Hepatocyte (in vitro differentiated cells): Measurements from ENCODE around the gene CENPU. TPM values are rescaled to one million over a fixed set of nuclear protein-coding genes. Genes with fewer than 3 reads are reported as not detected.

ENCODE experiments used
- DNase-seq: peaks from one replicate; pipeline ENCODE4 v3.0.0-alpha.2; 2016; ENCODE audit warnings: low spot score
- H2AFZ ChIP-seq: fragments of 200-600 bp; sonication (generic); 2 replicates; pipeline ENCODE4 v1.6.0; 2016; ENCODE audit warnings: antibody characterized with exemption, mild to moderate bottlenecking
- H3K27ac ChIP-seq: fragments of 200-600 bp; sonication (generic); 2 replicates; pipeline ENCODE4 v1.5.1; 2016; ENCODE audit warnings: mild to moderate bottlenecking
- H3K27me3 ChIP-seq: fragments of 200-600 bp; sonication (generic); 2 replicates; pipeline ENCODE4 v1.6.1; 2016
- H3K36me3 ChIP-seq: fragments of 200-600 bp; sonication (generic); replicated peaks from 2 replicates; pipeline ENCODE4 v1.5.1; 2016; ENCODE audit warnings: low read depth; ENCODE audit not compliant: insufficient read depth
- H3K4me1 ChIP-seq: fragments of 200-600 bp; sonication (generic); 2 replicates; pipeline ENCODE4 v1.5.1; 2016; ENCODE audit warnings: mild to moderate bottlenecking, moderate library complexity; ENCODE audit not compliant: insufficient read depth
- H3K4me2 ChIP-seq: fragments of 200-600 bp; sonication (generic); 2 replicates; pipeline ENCODE4 v1.6.0; 2016
- H3K4me3 ChIP-seq: fragments of 200-600 bp; sonication (generic); 2 replicates; pipeline ENCODE4 v1.5.1; 2016; ENCODE audit warnings: mild to moderate bottlenecking
- H3K79me2 ChIP-seq: fragments of 200-600 bp; sonication (generic); 2 replicates; pipeline ENCODE4 v1.6.0; 2017; ENCODE audit warnings: mild to moderate bottlenecking
- H3K9me2 ChIP-seq: fragments of 200-600 bp; sonication (generic); replicated peaks from 2 replicates; pipeline ENCODE4 v1.6.0; 2017; ENCODE audit warnings: mild to moderate bottlenecking; ENCODE audit not compliant: insufficient read depth
- H3K9me3 ChIP-seq: fragments of 200-600 bp; sonication (generic); 2 replicates; pipeline ENCODE4 v1.5.1; 2016; ENCODE audit warnings: low read depth, mild to moderate bottlenecking
- H4K20me1 ChIP-seq: fragments of 200-600 bp; sonication (generic); 2 replicates; pipeline ENCODE4 v1.6.0; 2016; ENCODE audit warnings: mild to moderate bottlenecking; ENCODE audit not compliant: insufficient read depth, poor library complexity, severe bottlenecking
- EZH2 ChIP-seq: fragments of 200-600 bp; sonication (generic); IDR thresholded peaks from 2 replicates; pipeline ENCODE4 v1.6.1; 2016; ENCODE audit warnings: antibody characterized with exemption, mild to moderate bottlenecking, borderline replicate concordance
- EZH2phosphoT487 ChIP-seq: fragments of 200-600 bp; sonication (generic); IDR thresholded peaks from one replicate; pipeline ENCODE4 v1.6.1; 2018; ENCODE audit warnings: antibody characterized with exemption, mild to moderate bottlenecking, low read depth, moderate library complexity; ENCODE audit not compliant: unreplicated experiment, severe bottlenecking
- WGBS: methylation state at CpG from one replicate; pipeline ENCODE4 v1.1.6; 2016; ENCODE audit warnings: low lambda C conversion rate; ENCODE audit errors: missing lambda C conversion rate; 5-methylcytosine and 5-hydroxymethylcytosine counted together
- polyA plus RNA-seq: library from polyadenylated mRNA; unstranded; fragments of >200 nt; fragmentation: Nextera tagmentation; extraction: Ambion mirVana; gene quantifications from 2 replicates; pipeline ENCODE4 v1.2.1, GENCODE V29; 2016
- total RNA-seq: library from RNA; depleted of rRNA; stranded (reverse); fragments of >200 nt; gene quantifications from 2 replicates; pipeline ENCODE4 v1.2.3, GENCODE V29; 2014
- TF ChIP-seq, protein P1 (sequence below): fragments of 200-600 bp; sonication (generic); IDR thresholded peaks from 2 replicates; pipeline ENCODE4 v1.5.1; 2016; ENCODE audit warnings: antibody characterized with exemption, mild to moderate bottlenecking; ENCODE audit not compliant: poor library complexity

The CENPU gene
- total and polyA plus RNA-seq, 2 experiments from 2014 or later = 7.8 to 10.0 TPM

DNA sequence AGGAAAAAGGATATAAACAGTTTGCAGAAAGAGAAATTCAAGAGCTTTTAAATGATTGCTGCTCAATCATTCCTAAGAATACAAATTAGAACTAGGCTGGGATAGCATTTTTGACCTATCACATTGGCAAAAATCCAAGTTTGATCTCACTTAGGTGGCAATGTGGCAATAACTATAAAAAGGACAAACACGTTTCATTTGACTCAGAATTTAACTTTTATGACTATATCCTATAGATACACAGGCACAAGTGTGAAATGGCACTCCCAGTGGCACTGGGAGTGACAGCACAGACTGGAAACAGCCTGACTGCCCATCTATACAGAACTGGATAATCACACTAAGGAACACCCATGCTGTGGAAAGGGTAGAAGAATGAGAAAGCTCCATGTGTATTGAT lies 11.1 kb downstream of the CENPU start:
- Histone ChIP-seq H3K27ac (no peak overlapping the region), H2AFZ (no peak overlapping the region), H3K4me1 (no peaks in the 10 kb centered on the region), H3K9me2 (no peaks in the 10 kb centered on the region), H3K79me2 (no peaks in the 10 kb centered on the region), H3K4me3 (no peak overlapping the region), H3K36me3 (no peaks in the 10 kb centered on the region), H3K9me3 (no peaks in the 10 kb centered on the region), H3K27me3 (no peaks in the 10 kb centered on the region), H3K4me2 (no peak overlapping the region), H4K20me1 (no peaks in the 10 kb centered on the region)
- no peak for DNase-seq
- 89% methylated on average over 1 of the region's 1 CpG for WGBS
- TF ChIP-seq EZH2 = no peak
- no peak for TF ChIP-seq EZH2phosphoT487

DNA sequence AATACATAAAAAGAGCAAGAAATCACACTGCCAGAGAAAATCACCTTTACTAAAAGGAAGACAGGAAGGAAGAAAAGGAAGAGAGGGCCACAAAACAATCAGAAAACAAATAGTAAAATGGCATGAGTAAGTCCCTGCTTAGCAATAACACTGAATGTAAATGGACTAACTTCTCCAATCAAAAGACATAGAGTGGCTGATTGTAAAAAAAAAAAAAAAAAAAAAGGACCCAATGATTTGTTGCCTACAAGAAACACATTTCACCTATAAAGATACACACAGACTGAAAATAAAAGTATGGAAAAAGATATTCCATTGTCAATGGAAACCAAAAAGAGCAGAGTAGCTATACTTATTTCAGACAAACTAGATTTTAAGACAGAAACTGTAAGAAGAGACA lies 12.6 kb downstream of the CENPU start:
- no peaks in the 10 kb centered on the region for H3K36me3 ChIP-seq

DNA sequence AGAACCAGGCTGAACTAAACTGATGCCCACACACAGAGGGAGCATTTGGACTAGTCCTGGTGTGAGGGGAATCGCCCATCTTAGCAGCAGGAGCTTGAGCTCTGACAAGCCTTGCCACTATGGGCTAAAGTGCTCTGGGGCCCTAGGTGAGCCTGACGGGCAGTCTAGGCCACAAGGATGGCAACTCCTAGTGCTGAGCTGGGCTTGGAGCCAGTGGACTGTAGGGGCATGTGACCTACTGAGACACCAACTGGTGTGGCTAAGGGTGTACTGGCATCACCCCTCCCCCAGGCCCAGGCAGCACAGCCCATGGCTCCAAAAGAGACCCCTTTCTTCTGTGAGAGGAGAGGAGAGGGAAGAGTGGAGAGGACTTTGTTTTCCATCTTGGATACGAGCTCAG lies 14.5 kb downstream of the CENPU start:
- H3K4me1 ChIP-seq = no peaks in the 10 kb centered on the region
- no peaks in the 10 kb centered on the region for H3K27me3 ChIP-seq
- no peaks in the 10 kb centered on the region for H4K20me1 ChIP-seq
- H3K4me3 ChIP-seq = no peak overlapping the region
- no peak overlapping the region for H3K27ac ChIP-seq
- H3K9me2 ChIP-seq = no peaks in the 10 kb centered on the region
- TF ChIP-seq EZH2phosphoT487 (no peak), EZH2 (no peak)
- TF ChIP-seq, protein P1, sequence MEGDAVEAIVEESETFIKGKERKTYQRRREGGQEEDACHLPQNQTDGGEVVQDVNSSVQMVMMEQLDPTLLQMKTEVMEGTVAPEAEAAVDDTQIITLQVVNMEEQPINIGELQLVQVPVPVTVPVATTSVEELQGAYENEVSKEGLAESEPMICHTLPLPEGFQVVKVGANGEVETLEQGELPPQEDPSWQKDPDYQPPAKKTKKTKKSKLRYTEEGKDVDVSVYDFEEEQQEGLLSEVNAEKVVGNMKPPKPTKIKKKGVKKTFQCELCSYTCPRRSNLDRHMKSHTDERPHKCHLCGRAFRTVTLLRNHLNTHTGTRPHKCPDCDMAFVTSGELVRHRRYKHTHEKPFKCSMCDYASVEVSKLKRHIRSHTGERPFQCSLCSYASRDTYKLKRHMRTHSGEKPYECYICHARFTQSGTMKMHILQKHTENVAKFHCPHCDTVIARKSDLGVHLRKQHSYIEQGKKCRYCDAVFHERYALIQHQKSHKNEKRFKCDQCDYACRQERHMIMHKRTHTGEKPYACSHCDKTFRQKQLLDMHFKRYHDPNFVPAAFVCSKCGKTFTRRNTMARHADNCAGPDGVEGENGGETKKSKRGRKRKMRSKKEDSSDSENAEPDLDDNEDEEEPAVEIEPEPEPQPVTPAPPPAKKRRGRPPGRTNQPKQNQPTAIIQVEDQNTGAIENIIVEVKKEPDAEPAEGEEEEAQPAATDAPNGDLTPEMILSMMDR = no peak
- H3K4me2 ChIP-seq = no peak overlapping the region
- 96% methylated on average over 3 of the region's 3 CpGs for WGBS
- H3K9me3 ChIP-seq = no peaks in the 10 kb centered on the region
- no peak overlapping the region for H2AFZ ChIP-seq
- no peaks in the 10 kb centered on the region for H3K36me3 ChIP-seq
- no peaks in the 10 kb centered on the region for H3K79me2 ChIP-seq
- no peak for DNase-seq

More for the DNA sequence above, 12.6 kb downstream of the CENPU start:
- no peak overlapping the region for H3K27ac ChIP-seq
- H3K4me1 ChIP-seq = no peaks in the 10 kb centered on the region
- TF ChIP-seq EZH2phosphoT487 (no peak), EZH2 (no peak)
- TF ChIP-seq, protein P1 = no peak
- H3K4me3 ChIP-seq = no peak overlapping the region
- no peaks in the 10 kb centered on the region for H3K9me2 ChIP-seq
- H3K4me2 ChIP-seq = no peak overlapping the region
- no peak for DNase-seq
- no peaks in the 10 kb centered on the region for H3K9me3 ChIP-seq
- no peaks in the 10 kb centered on the region for H3K79me2 ChIP-seq
- no peaks in the 10 kb centered on the region for H4K20me1 ChIP-seq
- no peak overlapping the region for H2AFZ ChIP-seq
- H3K27me3 ChIP-seq = no peaks in the 10 kb centered on the region

DNA sequence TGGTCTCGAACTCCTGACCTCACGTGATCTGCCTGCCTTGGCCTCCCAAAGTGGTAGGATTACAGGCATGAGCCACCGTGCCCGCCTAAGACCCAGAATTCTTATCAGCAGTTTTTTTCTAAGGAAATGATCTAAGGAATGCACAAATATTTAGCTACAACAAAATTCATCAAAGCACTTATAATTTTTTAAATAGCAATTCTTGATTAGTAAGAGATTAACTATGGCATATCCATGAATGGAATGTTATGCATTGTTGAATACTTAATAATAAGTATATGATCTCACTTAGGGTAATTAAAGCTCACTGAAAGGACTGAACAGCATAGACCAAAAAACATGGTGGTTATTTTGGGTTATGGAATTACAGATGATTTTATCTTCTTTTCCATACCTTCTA lies 18.4 kb downstream of the CENPU start:
- Histone ChIP-seq H4K20me1 (no peaks in the 10 kb centered on the region), H3K27me3 (no peaks in the 10 kb centered on the region), H3K4me1 (no peaks in the 10 kb centered on the region), H3K9me3 (no peaks in the 10 kb centered on the region), H3K27ac (no peak overlapping the region), H2AFZ (no peak overlapping the region), H3K4me2 (no peak overlapping the region), H3K9me2 (no peaks in the 10 kb centered on the region), H3K36me3 (no peaks in the 10 kb centered on the region), H3K79me2 (no peaks in the 10 kb centered on the region), H3K4me3 (no peak overlapping the region)
- DNase-seq = no peak
- WGBS = 97% methylated on average over 4 of the region's 4 CpGs
- TF ChIP-seq, protein P1 = no peak
- TF ChIP-seq EZH2phosphoT487 (no peak), EZH2 (no peak)
